GM21825 (cell line): ENCODE results near the gene CBX4.

ENCODE experiments used
- ATAC-seq: cut with Tn5 transposase; IDR thresholded peaks from one replicate; pipeline ENCODE4 v1.9.1; 2021; ENCODE audit warnings: mild to moderate bottlenecking, moderate library complexity; ENCODE audit not compliant: unreplicated experiment

Gene CBX4

GRCh38 chr17:79842656-79843473 lies 3.6 kb upstream of the CBX4 start:
- ATAC-seq, result no peak

GRCh38 chr17:79842136-79842655 lies 3.0 kb upstream of the CBX4 start:
- no peak for ATAC-seq

GRCh38 chr17:79841369-79842135 lies 2.3 kb upstream of the CBX4 start:
- no peak for ATAC-seq

- no peak for ATAC-seq
These were observed 1.7 kb upstream of the CBX4 start for GRCh38 chr17:79840989-79841286.

GRCh38 chr17:79840269-79840988 lies 1.2 kb upstream of the CBX4 start:
- no peak for ATAC-seq

- ATAC-seq, result peak; percentile 4
These were observed 542 bp downstream of the CBX4 start for GRCh38 chr17:79838522-79839274.

- no peak for ATAC-seq
These were observed 1.2 kb downstream of the CBX4 start for GRCh38 chr17:79837888-79838521.

GRCh38 chr17:79836972-79837887 lies 2.0 kb downstream of the CBX4 start:
- no peak for ATAC-seq

GRCh38 chr17:79836510-79836971 lies 2.7 kb downstream of the CBX4 start:
- ATAC-seq, result no peak

- no peak for ATAC-seq
These were observed 3.2 kb downstream of the CBX4 start for GRCh38 chr17:79835953-79836509.

- no peak for ATAC-seq
These were observed 3.8 kb downstream of the CBX4 start for GRCh38 chr17:79835470-79835899.

GRCh38 chr17:79834565-79835469 lies 4.4 kb downstream of the CBX4 start:
- no peak for ATAC-seq

GRCh38 chr17:79833744-79834564 lies 5.3 kb downstream of the CBX4 start:
- no peak for ATAC-seq

- ATAC-seq, result no peak
These were observed 6.2 kb downstream of the CBX4 start for GRCh38 chr17:79833110-79833450.

- ATAC-seq, result no peak
These were observed 6.8 kb downstream of the CBX4 start for GRCh38 chr17:79832218-79833109.
